Measurements from ENCODE around the gene AGA.

The AGA gene

DNA sequence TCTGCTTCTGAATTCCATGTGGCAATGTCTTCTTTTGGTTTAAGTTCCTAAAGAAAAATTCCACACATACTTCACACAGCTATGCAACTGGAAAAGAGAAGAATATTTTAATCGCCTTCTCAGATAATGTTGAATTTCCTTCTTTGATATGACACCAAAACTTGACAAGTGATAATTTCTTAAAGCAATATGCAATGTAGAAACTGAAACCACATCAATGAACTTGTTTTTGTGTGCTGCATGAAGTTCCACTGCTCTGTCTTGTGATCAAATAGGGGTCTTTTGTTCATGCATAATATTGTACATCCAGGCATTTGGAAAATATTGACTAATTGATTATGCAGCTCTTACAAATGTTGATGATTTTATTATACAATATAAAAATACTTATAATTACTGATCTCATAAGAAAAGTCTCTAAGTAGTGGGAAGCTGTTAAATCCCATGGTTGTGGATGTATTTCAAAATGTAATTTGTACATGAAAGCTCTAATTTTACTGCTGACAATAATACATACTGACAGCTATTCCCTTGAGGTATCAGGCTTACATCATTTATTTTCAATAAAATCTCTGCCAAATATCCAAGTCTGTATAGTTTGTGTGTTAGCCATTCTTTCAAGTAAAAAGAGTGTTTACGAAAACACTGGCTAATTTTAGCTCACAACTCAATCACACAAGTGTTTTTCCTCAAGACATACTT, 56.5 kb downstream of the AGA start:
- DNase-seq: no peak

DNA sequence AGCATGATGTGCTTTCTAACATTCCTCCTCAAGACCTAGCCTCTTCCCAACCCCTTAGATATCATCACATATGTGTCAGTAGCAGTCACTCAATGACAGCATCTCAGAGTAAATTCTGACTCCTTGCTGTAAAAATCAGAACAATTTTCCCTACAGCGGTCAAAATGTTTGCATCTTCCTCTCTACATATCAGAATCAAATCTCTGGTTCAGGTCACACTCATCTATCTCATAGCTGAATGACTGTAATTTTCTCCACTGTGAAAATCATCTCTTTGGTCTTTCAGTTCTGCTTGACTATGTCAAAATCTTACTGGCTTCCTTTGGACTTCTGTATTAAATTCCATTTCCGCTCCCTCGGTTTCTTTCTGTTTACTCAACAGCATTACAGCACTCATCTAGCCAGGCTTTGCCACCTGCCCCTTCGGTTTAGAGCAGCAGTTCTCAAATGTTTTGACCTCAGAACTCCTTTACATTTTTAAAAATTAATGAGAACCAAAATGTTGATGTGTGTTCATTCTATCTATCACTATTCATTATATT, 57.3 kb downstream of the AGA start:
- DNase-seq: no peak

- DNase-seq: no peak
Observed at GRCh38 chr4:177381762-177382310, 60.4 kb downstream of the AGA start.

Data from CD4-positive, alpha-beta T cell treated with Interleukin-15 for 1 hour (primary cell).